A673 (cell line): ENCODE results near the gene NAT8L. TPM values are rescaled to one million over a fixed set of nuclear protein-coding genes. Genes with fewer than 3 reads are reported as not detected.

Experiments used
- BruUV-seq: library from RNA; stranded (reverse); fragments of 400-500 nt; replicated peaks from 2 replicates; lab custom pipeline; 2021; lab: Mats Ljungman, UMichigan
- CTCF ChIA-PET: fragments of 300-600 bp; sonication (Branson Sonifier 250); formaldehyde crosslinking; loops from one replicate; lab custom pipeline; 2022; ENCODE audit warnings: antibody characterized with exemption; lab: Charles Lee
- POLR2A ChIA-PET: fragments of 300-600 bp; sonication (Branson Sonifier 250); formaldehyde crosslinking; loops from one replicate; lab custom pipeline; 2022; ENCODE audit warnings: antibody characterized with exemption; ENCODE audit not compliant: low non-redundant PET; lab: Charles Lee
- DNase-seq: peaks from one replicate; pipeline ENCODE4 v3.0.0-alpha.2; 2015; ENCODE audit warnings: low spot score
- H3K27ac ChIP-seq: fragments of 200-600 bp; sonication (generic); 2 replicates; pipeline ENCODE4 v1.5.1; 2016; ENCODE audit warnings: mixed run types, low read depth, mild to moderate bottlenecking, mixed read lengths, antibody characterized with exemption, low read length; ENCODE audit not compliant: poor library complexity, severe bottlenecking
- H3K27me3 ChIP-seq: fragments of 200-600 bp; sonication (generic); replicated peaks from 2 replicates; pipeline ENCODE4 v1.6.1; 2017; ENCODE audit warnings: mixed run types, low read depth, mild to moderate bottlenecking, mixed read lengths, antibody characterized with exemption, low read length; ENCODE audit not compliant: insufficient read depth, poor library complexity
- H3K36me3 ChIP-seq: fragments of 200-600 bp; sonication (generic); 2 replicates; pipeline ENCODE4 v1.6.1; 2016; ENCODE audit warnings: mixed run types, mild to moderate bottlenecking, mixed read lengths, antibody characterized with exemption, low read length; ENCODE audit not compliant: insufficient read depth, poor library complexity, severe bottlenecking
- H3K4me1 ChIP-seq: fragments of 200-600 bp; sonication (generic); 2 replicates; pipeline ENCODE4 v1.6.1; 2017; ENCODE audit warnings: mixed run types, mild to moderate bottlenecking, mixed read lengths, antibody characterized with exemption, low read length; ENCODE audit not compliant: insufficient read depth, poor library complexity, severe bottlenecking
- H3K4me3 ChIP-seq: fragments of 200-600 bp; sonication (generic); 2 replicates; pipeline ENCODE4 v1.5.1; 2016; ENCODE audit warnings: low read depth, mixed run types, mild to moderate bottlenecking, mixed read lengths, low read length; ENCODE audit not compliant: poor library complexity, severe bottlenecking
- H3K9me3 ChIP-seq: fragments of 200-600 bp; sonication (generic); 2 replicates; pipeline ENCODE4 v1.6.1; 2016; ENCODE audit warnings: mixed run types, low read depth, mild to moderate bottlenecking, mixed read lengths, antibody characterized with exemption, low read length; ENCODE audit not compliant: poor library complexity, severe bottlenecking
- EZH2 ChIP-seq: fragments of 200-600 bp; sonication (generic); IDR thresholded peaks from 2 replicates; pipeline ENCODE4 v1.6.1; 2017; ENCODE audit warnings: borderline replicate concordance, low read depth, mild to moderate bottlenecking, mixed read lengths, antibody characterized with exemption, low read length; ENCODE audit not compliant: poor library complexity, severe bottlenecking
- intact Hi-C: fragments of 100-400 bp; cut with micrococcal nuclease; formaldehyde crosslinking; loops from one replicate; pipeline ENCODE4 v1.10.0; 2022; ENCODE audit not compliant: unreplicated experiment
- total RNA-seq: library from RNA; stranded (reverse); gene quantifications from 2 replicates; pipeline ENCODE4 v1.2.3, GENCODE V29; 2021
- TF ChIP-seq, protein P1 (sequence below): fragments of 300-800, 200-600 bp; sonication (generic); conservative IDR thresholded peaks from 2 replicates; pipeline ENCODE4 v1.5.1; 2017; ENCODE audit warnings: low read depth, mild to moderate bottlenecking, antibody characterized with exemption, low read length, moderate library complexity, mixed read lengths

Gene NAT8L
- total RNA-seq, 1 experiment from 2014 or later = 2.5 TPM

DNA sequence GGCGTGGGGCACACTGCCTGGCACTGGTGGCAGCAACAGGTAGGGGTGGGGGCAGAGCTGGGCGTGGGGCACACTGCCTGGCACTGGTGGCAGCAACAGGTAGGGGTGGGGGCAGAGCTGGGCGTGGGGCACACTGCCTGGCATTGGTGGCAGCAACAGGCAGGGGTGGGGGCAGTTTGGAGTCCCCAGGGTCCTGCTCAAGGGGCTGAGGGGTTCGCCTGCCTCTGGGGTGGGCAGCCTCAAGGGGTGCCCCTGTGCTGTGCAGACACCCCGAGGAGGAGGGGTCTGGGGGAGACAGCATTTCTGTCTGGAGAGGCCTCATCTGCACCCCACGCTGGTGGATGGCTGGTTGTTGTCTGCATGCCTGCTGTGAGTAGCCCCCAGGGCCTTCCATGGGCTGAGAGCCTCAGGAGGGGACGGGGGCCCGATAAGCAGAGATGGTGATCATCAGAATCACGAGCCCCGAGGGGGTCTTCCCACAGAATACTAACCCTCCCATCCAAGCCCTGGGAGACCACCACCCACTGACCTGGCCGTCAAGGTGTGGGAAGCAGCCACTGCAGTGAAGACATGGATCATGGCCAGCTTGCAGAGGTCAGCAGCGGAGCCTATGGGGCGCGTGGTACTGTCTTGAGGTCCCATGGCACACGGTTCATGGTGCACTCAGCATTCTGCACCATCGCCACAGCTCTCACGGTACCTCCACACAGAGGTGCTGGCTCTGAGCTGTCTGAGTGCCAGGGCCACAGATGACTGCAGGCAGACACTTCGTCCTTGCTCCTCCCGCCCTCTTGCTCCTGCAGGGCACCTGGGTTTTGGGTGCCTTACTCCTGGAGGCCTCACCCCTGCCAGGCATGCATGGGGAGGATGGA lies 21.5 kb downstream of the NAT8L start:
- ChIA-PET CTCF (no interaction called here), POLR2A (no interaction called here)
- H3K4me3 ChIP-seq = no peak overlapping the region
- no peaks in the 10 kb centered on the region for H3K36me3 ChIP-seq
- no TSS peak for BruUV-seq
- no peaks in the 10 kb centered on the region for H3K27me3 ChIP-seq
- H3K27ac ChIP-seq = no peak overlapping the region
- TF ChIP-seq, protein P1, sequence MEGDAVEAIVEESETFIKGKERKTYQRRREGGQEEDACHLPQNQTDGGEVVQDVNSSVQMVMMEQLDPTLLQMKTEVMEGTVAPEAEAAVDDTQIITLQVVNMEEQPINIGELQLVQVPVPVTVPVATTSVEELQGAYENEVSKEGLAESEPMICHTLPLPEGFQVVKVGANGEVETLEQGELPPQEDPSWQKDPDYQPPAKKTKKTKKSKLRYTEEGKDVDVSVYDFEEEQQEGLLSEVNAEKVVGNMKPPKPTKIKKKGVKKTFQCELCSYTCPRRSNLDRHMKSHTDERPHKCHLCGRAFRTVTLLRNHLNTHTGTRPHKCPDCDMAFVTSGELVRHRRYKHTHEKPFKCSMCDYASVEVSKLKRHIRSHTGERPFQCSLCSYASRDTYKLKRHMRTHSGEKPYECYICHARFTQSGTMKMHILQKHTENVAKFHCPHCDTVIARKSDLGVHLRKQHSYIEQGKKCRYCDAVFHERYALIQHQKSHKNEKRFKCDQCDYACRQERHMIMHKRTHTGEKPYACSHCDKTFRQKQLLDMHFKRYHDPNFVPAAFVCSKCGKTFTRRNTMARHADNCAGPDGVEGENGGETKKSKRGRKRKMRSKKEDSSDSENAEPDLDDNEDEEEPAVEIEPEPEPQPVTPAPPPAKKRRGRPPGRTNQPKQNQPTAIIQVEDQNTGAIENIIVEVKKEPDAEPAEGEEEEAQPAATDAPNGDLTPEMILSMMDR = no peak
- no peak for TF ChIP-seq EZH2
- intact Hi-C loops = no loop called here
- no peaks in the 10 kb centered on the region for H3K9me3 ChIP-seq
- DNase-seq = no peak
- H3K4me1 ChIP-seq = no peaks in the 10 kb centered on the region

DNA sequence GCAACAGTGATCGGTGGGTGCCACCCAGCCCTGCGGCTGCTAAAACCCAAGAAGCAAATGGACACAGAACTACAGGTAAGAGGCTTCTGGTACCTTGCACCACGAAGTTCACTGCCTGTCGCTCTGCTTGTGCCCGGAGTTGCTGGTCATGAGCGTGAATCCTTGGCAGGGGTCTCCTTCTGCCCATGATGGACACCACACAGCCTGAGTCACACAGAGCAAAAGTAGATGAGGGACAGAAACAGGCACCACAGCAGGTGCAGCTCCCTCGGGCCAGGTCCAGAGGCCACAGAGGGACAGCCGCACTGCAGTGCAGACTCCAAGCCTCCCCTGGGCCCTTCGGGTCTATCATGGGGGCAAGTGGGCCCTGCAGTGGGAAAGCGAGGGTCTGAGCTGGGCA lies 22.4 kb downstream of the NAT8L start:
- BruUV-seq = no TSS peak
- no peak overlapping the region for H3K27ac ChIP-seq
- POLR2A ChIA-PET = no interaction called here
- H3K36me3 ChIP-seq = no peaks in the 10 kb centered on the region
- CTCF ChIA-PET = no interaction called here
- H3K27me3 ChIP-seq = no peaks in the 10 kb centered on the region
- H3K9me3 ChIP-seq = no peaks in the 10 kb centered on the region
- TF ChIP-seq, protein P1 = no peak
- TF ChIP-seq EZH2 = no peak
- H3K4me3 ChIP-seq = no peak overlapping the region
- DNase-seq = no peak
- intact Hi-C loops = no loop called here
- H3K4me1 ChIP-seq = no peaks in the 10 kb centered on the region

DNA sequence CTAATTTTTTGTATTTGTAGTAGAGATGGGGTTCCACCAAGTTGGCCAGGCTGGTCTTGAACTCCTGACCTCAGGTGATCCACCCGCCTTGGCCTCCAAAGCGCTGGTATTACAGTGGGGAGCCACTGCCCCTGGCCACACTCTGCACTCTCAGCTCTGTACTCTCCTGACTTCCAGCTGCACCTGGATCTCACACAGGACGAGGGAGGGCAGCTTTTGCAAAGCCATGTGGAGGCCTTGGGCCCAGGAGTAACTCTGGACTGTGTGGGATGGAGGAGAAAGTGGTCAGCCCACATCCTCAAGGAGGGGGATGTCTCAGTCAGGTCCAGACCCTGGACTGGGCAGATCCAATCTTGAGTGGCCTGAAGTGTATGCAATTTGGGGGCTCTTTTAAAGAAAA lies 23.0 kb downstream of the NAT8L start:
- POLR2A ChIA-PET = no interaction called here
- intact Hi-C loops = no loop called here
- Histone ChIP-seq H3K9me3 (no peaks in the 10 kb centered on the region), H3K27ac (no peak overlapping the region), H3K27me3 (no peaks in the 10 kb centered on the region), H3K4me3 (no peak overlapping the region), H3K36me3 (no peaks in the 10 kb centered on the region), H3K4me1 (no peaks in the 10 kb centered on the region)
- DNase-seq = no peak
- TF ChIP-seq EZH2 = no peak
- TF ChIP-seq, protein P1 = no peak
- CTCF ChIA-PET = no interaction called here
- BruUV-seq = no TSS peak
